Inferior parietal cortex (tissue), 1 donor: ENCODE data around the gene XPOT.

Experiments used
- DNase-seq: peaks from one replicate; pipeline ENCODE4 v3.0.0-alpha.2; 2016; ENCODE audit errors: extremely low spot score

The XPOT gene

GRCh38 chr12:64418209-64418608 lies 14.0 kb downstream of the XPOT start:
- no peak for DNase-seq

GRCh38 chr12:64419696-64420095 lies 15.5 kb downstream of the XPOT start:
- no peak for DNase-seq

DNA sequence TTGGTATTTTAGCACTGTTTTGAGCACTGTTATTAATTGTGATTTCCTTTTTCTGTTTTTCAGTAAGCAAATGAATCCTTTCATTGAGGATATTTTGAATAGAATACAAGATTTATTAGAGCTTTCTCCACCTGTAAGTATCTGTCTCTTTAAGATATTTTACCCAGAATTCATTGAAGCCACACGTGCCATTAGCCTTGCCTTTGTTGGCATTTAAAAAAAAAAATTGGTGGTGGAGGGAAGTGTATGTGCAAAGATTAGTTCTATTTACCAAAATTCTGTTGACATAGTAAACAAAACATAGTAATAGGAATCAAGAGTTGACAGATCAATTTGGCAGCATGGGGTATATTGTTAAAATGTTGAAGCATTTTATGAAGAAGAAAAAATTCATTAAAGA lies 23.8 kb downstream of the XPOT start:
- DNase-seq = no peak

DNA sequence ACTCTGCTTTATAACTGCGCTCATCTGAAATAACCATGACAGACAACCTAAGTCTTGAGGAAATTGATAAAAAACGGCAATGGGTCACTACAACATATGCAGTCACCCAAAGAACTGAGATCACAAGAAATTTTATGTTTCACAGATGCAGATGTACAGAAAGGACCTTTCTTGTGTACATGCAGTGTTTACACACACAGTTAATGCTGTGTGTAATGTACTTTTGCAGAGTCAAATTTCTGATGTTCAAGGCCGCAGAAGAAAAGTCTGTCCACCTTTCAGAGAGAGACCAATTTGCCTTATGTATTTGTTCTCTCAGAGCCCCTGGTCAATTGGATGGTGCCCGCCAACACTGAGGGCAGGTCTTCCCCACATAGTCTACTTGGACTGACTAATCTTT lies 24.8 kb downstream of the XPOT start:
- DNase-seq = no peak

GRCh38 chr12:64430886-64431285 lies 26.7 kb downstream of the XPOT start:
- DNase-seq = no peak

DNA sequence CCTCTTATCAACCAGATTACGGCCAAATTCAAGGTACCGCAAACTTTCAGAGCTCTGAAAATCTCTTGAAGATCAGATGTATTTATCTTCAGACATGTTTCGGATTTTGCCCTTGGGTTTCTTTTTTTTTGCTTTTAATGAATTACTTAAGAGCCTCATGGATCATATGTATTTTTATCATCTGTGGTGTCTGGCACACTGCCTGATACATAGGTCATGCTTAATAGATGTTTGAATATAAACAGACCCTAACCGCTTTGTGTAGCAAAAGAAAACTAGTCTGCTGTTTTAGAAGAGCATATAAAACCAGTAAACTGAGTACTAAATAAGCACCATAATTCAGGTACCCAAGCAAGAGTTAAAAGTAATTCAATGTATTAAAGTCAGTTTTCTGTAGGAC lies 27.6 kb downstream of the XPOT start:
- DNase-seq = no peak

DNA sequence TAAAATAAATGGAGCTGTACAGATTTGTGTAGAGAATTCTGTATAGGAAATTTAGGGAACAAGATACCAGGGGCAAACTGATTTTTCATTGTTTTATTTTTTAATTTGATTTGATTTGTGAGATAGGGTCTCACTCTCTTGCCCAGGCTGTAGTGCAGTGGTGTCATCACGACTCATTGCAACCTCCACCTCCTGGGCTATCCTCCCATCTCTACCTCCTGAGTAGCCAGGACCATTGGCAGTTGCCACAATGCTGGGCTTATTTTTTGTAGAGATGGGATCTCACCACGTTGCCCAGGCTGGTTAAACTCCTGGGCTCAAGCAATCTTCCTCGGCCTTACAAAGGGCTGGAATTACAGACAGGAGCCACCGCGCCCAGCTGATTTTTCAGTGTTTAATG lies 29.7 kb downstream of the XPOT start:
- no peak for DNase-seq

DNA sequence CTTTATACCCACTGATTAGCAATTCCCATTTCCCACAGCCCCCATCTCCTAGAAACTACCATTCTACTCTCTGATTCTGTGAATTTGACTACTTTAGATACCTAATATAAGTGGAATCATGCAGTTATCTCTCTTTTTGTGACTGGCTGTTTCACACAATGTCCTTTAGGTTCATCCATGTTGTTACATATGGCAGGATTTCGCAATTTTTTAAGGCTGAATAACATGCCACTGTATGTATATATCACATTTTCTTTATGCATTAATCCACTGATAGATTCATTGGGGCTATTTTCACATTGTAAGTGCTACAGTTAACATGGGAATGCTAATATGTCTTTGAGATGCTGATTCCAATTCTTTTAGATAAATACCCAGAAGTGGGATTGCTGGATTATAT lies 35.9 kb downstream of the XPOT start:
- no peak for DNase-seq

DNA sequence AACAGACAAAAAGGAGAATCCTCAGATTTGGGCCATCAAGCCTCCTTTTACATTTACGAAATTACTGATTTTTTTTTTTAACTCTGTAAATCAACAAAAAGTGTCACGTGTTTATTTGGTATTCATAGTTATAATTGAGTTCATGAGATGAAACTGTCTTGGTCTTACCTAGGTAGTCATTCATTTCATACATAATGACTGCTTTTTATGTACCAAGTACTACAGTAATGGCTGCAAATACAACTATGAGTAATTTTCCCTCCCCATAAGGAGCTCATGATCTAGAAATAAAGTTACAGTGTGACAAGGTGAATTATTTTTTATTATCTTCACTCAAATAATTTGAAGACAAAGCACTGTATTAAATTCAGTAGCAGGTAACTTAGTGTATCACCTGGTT lies 41.3 kb downstream of the XPOT start:
- DNase-seq = no peak

DNA sequence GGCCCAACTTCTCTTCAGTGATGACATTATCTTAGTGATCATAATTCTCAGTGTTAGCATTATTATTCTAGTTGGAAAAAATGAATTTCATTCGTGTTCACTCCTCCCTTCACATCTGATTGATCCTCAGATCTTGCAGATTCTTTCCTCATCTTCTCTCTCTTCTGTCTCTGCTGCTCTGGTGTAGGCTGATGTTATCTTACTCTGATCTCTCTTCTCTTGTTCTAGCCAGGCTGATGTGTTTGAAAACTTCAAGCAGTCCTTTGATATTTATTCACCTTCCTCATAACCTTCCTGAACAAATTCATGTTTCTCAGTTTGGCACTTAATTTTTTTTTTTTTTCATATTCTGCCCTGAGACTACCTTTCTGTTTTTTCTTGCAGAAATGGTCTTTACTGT lies 42.1 kb downstream of the XPOT start:
- no peak for DNase-seq

DNA sequence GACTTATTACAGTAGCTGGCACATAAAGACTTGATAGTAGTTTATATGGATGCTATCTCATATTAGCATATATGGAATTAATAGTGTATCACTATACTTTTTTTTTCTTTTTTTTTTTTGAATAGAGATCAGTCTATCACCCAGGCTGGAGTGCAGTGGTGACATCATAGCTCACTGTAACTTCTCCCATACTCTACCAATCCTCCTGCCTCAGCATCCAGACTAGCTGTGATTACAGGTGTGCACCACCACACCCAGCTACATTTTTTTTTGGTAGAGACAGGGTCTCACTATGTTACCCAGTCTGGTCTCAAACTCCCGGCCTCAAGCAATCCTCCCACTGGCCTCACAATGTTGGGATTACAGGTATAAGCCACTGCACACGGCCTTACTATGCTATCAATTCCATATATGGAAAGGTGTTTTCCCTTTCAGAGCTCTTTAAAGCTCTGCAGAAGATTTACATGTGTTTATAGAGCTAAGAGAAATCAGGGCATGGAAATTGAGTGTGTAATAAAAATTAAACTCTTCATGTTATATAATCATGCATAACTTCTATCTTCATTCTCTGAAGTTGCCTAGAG lies 46.0 kb downstream of the XPOT start:
- no peak for DNase-seq

- peak; percentile 36 for DNase-seq
Observed at GRCh38 chr12:64450711-64451486, 46.7 kb downstream of the XPOT start.

DNA sequence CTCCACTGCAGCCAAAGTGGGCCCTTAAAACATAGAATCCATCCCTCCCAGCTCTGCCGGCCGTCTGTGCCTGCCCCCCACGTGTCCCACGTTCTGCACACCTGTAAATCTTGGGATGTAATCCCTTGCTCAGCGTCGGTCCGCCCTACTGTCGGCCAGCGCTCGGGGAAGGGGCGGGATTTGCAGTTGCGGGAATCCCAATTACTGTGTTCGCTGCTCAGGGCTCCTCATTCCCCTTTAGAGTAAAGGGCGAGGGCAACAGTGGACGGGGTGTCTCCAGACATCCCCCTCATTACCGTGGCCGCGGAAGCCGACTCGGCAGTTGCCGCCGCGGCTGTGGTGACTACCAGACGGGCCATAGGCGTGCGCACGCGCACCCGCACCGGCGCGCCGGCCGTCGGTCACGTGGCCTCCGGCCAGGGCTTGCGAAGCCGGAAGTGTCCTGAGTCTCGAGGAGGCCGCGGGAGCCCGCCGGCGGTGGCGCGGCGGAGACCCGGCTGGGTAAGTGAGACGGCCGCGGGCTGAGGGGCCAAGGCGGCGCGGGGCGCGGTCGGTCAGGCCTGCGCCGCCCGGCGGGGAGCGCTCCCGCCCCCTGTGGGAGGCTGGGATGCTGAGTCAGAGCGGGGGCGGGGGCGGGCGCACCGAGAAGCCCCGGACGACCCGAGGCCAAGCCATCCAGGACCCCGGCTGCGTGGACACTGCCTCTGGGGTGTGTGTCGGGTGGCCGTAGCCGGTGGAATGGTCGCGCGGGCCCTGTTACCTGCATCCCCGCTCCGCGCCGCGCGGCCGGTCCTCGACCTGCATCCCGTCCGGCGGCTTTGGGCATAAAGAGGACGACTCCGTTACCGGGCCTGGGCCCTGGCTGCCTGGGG lies 47.7 kb downstream of the XPOT start, which contains the start of gene TBK1:
Gene TBK1, plus strand, starts transcription at position 434 of the 872 bp plus-strand sequence. CDS start 3,751 bp downstream, outside the sequence.
- peak; percentile 88 for DNase-seq

- peak; percentile 43 for DNase-seq
Observed at GRCh38 chr12:64452559-64453329, 48.6 kb downstream of the XPOT start.

- no peak for DNase-seq
Observed at GRCh38 chr12:64455506-64455905, 51.3 kb downstream of the XPOT start.

DNA sequence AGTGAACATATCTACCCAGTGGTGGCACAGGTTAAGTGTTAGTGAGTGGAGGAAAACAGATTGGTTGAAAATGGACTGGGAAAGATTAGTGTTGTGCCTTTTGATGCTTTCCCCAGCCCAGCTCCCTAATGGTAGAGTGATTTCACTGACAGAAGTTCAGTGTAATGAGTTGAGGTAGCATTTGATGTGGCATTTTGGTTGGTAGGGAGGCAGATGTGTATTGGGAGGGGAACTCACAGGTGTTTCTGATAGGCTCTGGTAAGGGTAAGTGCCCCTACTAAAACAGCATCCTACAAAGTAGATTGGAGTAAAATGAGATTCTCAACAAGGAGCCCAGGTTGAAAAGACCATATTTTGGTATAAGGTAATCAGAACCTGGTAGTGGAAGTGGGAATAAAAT lies 51.9 kb downstream of the XPOT start:
- no peak for DNase-seq

GRCh38 chr12:64457032-64457431 lies 52.8 kb downstream of the XPOT start:
- no peak for DNase-seq

DNA sequence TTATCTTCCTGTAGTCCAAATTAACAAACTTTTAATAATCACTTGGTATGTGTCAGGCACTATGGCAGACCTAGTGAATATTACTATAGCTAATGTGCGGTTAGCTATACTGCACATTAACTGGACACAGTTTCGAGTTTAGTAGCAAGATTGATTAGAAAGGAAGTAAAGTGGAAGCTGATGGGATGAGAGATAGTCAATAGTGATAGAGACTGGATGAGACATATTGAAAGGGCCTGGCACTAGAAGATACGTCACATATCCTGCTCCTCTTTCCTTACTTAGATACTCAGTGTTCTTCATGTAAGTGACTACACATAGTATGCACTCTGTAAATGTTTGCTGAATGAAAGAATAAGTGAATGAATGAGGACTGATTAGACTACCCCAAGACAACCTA lies 53.3 kb downstream of the XPOT start:
- no peak for DNase-seq

DNA sequence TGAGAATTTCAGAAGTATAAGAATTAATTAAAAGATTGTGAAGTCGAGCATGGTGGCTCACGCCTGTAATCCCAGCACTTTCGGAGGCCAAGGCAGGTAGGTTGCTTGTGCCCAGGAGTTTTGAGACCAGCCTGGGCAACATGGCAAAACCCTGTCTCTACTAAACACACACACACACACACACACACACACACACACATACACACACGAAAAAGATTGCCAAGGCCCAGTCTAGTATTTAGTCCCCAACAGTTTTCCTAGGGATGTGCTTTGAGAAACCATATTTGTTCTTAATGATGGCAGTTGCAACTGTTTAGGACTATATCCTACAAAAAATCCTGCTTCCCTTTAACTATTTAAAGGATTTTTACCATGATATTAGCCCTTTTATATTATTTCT lies 53.7 kb downstream of the XPOT start:
- DNase-seq = no peak

GRCh38 chr12:64459394-64459891 lies 55.3 kb downstream of the XPOT start:
- DNase-seq = no peak

DNA sequence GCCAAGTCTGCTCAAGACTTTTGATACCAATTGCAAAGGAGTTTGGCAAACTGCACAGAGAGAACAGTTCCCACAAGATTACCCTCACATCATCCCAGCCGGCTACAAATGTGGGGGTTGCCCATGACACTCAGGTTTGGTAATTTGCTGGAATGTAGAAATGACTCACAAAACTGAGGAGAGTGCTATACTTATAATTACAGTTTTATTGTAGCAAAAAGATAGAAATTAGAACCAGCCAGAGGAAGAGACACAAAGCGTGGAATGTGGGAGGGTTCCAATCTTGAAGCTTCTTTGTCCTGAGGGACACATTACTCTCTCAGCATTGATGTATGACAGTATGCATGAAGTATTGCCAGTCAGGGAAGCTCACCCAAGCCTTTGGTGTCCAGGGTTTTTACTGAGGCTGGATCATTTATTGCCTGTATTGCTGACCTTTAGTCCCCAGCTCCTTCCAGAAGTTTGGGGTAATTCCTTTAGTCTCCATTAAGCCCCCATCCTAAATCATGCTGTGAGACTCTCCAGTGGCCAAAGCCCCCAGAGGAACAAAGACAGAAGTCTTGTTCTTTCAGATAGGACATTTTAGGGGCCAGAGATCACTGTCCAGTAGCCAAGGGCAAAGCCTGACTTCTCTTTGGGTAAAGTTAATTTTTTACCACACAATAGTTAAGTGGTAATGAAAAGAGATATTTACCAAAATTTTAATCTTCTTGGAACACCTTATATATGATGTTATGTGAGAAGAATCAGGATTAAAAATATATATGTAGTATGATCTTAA lies 57.6 kb downstream of the XPOT start:
- peak; percentile 21 for DNase-seq
